ENCODE results near the gene TCF7L2. TPM values are rescaled to one million over a fixed set of nuclear protein-coding genes. Genes with fewer than 3 reads are reported as not detected.
"Not testable (repeated sequence)": the region's sequence is repeated elsewhere in the genome, so short reads cannot be mapped to it uniquely, and the experiment has no call there.

The TCF7L2 gene
- total RNA-seq, 4 donors from 2014 or later: 12.7 to 59.9 (median 16.1) TPM

DNA sequence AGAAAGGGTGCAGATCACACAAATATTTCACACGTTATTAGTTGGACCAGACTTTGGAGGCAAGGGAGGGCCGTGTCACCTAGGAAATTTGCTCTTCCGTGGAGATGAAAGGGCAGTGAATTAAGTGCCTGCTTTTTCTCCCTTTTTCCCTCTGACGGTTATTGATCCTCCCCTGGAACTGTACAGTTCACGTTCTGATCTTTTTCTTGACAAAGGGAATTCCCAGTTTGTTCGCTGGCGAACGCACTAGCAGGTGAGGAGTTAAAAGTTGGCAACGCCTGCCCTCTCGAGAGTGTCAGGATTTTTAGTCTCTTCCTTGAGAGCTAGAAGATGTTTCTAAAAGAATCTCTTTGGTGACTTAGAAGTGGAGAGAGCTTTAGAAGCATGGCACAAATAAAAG, 111.5 kb downstream of the TCF7L2 start:
- Histone ChIP-seq H3K4me1 (peaks cover 4 to 37% of the 10 kb centered on the region in 2 donors), H3K36me3 (no peaks in the 10 kb centered on the region), H3K9me3 (no peaks in the 10 kb centered on the region), H3K27me3 (no peaks in the 10 kb centered on the region), H3K27ac (peak overlapping the region; percentile 80 to 82), H3K4me3 (no peak overlapping the region)
- intact Hi-C loops (cut with DNase I; ENCODE audit: low total_unique reads): no loop called here
- DNase-seq: no peak
- TF ChIP-seq, protein P1, sequence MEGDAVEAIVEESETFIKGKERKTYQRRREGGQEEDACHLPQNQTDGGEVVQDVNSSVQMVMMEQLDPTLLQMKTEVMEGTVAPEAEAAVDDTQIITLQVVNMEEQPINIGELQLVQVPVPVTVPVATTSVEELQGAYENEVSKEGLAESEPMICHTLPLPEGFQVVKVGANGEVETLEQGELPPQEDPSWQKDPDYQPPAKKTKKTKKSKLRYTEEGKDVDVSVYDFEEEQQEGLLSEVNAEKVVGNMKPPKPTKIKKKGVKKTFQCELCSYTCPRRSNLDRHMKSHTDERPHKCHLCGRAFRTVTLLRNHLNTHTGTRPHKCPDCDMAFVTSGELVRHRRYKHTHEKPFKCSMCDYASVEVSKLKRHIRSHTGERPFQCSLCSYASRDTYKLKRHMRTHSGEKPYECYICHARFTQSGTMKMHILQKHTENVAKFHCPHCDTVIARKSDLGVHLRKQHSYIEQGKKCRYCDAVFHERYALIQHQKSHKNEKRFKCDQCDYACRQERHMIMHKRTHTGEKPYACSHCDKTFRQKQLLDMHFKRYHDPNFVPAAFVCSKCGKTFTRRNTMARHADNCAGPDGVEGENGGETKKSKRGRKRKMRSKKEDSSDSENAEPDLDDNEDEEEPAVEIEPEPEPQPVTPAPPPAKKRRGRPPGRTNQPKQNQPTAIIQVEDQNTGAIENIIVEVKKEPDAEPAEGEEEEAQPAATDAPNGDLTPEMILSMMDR (IDR thresholded peaks at IDR 0.05): no peak
- TF ChIP-seq POLR2A (IDR thresholded peaks at IDR 0.05): no peak

DNA sequence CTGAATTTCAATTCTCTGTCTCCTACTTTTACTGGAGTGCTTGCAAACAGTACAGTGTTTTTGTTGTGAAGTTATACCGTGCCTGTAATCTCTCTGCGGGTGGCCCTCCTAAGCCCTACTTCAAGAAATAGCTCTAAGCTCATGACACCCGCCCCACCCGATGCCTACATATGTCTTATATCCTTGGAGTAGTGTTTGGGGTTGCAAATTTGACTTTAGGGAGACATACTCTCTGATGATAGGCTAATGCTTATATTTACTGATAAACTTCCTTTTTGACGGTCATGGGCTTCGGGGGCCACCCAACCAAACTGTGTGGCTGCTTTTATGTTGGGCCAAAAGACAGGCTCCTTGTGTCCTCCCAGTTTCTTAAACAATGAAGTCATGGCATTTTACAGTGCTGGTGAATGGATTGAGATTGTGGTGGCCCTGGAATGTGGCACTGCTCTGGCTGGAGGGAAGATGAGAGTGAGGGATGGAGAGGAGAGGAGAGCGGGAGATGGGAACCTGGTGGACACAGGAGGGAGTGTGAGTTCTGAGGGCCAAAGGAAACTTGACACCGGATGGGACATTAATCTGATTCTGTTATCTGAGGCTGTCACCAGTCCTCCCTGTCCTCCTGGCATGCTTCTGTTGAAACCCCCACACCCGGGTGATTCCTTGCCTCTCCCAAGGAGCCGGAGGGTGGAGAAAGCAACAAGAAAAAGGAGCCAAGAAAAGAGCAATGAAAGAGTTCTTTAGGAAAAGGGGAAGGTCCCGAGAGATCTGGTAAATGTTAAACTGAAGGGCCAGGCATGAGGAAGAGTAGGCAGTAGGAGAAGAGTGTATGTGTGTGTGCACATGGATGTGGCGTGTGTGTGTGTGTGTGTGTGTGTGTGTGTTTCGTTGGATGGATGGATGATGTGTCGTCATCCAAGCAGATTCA, 113.3 kb downstream of the TCF7L2 start:
- peak overlapping the region; percentile 20 to 21 for H3K27ac ChIP-seq
- TF ChIP-seq POLR2A (IDR thresholded peaks at IDR 0.05): no peak
- TF ChIP-seq, protein P1 (IDR thresholded peaks at IDR 0.05): no peak
- intact Hi-C loops (cut with DNase I; ENCODE audit: low total_unique reads): no loop called here
- peaks cover 0 to 30% of the 10 kb centered on the region in 2 donors for H3K4me1 ChIP-seq
- H3K27me3 ChIP-seq: no peaks in the 10 kb centered on the region
- H3K4me3 ChIP-seq: no peak overlapping the region
- no peaks in the 10 kb centered on the region for H3K36me3 ChIP-seq
- DNase-seq: no peak
- no peaks in the 10 kb centered on the region for H3K9me3 ChIP-seq

DNA sequence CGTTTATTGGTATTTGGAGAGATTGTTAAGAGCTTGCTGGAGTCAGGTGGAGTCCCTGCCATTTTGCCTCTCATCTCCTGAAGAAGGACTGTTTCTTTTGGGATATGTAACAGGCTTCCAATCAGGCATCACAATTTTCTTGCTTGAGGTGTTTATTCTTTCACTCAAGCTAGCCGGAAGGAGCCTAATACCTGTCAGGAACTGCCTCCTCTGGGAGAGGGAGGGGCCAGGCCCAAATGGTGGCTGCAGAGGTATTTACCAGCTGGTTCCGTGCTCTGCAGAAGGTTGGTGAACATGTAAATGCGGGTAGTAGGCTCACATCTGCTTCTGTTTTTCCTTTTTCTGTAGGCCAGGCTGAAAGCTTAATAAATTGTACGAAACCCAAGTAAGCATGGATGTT, 114.0 kb downstream of the TCF7L2 start:
- DNase-seq: no peak
- no peak for TF ChIP-seq POLR2A (IDR thresholded peaks at IDR 0.05)
- TF ChIP-seq, protein P1 (IDR thresholded peaks at IDR 0.05): no peak
- H3K9me3 ChIP-seq: no peaks in the 10 kb centered on the region
- peaks cover 0 to 22% of the 10 kb centered on the region in 2 donors for H3K4me1 ChIP-seq
- no peaks in the 10 kb centered on the region for H3K36me3 ChIP-seq
- no peak overlapping the region for H3K4me3 ChIP-seq
- no peaks in the 10 kb centered on the region for H3K27me3 ChIP-seq
- peak overlapping the region; percentile 20 to 21 for H3K27ac ChIP-seq
- intact Hi-C loops (cut with DNase I; ENCODE audit: low total_unique reads): no loop called here

DNA sequence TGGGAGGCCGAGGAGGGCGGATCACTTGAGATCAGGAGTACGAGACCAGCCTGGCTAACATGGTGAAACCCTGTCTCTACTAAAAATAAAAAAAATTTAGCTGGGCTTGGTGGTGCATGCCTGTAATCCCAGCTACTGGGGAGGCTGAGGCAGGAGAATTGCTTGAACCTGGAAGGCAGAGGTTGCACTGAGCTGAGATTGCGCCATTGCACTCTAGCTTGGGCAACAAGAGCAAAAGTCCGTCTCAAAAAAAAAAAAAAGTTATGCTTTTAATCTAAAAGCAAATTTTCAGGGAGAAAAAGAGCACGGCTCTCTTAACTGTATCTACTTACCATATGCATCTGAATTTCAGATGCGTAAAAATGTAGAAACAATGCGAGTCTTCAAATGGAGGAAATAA, 116.1 kb downstream of the TCF7L2 start:
- intact Hi-C loops (cut with DNase I; ENCODE audit: low total_unique reads); H3K27ac ChIP-seq; DNase-seq; H3K36me3 ChIP-seq; H3K4me1 ChIP-seq; H3K9me3 ChIP-seq; H3K4me3 ChIP-seq; H3K27me3 ChIP-seq: not testable (repeated sequence)

DNA sequence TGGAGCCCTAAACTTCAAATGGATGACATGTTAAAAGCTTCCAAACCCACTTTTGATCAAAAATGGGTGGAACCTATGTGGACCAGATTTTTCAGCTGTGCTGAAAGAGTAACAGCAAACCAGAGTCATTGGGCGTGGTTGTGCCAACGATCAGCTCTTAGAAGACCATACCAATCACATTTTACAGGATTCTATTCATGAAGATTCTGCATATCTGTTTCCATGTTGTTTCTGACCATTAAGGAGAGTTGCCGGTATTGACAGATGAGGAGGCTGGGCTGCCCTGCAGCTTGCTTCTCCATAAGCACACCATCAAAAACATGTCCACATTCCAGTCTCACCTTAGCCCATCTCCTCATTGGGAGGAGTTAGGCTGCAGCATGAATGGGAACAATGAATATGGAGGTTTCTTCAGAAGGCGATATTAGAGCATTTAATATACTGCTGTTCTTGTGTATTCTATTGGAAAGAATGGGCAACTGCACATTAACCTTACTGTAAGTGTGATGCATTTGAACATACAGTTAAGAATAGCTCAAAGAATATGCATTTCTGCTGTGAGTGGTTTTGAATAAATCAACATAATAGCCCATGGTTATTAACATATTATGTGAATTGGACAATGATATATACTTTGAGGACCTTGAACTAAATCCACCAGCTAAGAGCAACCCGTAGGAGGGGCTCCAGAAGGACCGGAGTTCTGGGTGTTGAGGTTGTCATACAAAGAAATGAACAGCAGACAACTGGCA, 116.7 kb downstream of the TCF7L2 start:
- TF ChIP-seq, protein P1 (IDR thresholded peaks at IDR 0.05): no peak
- no peak for TF ChIP-seq POLR2A (IDR thresholded peaks at IDR 0.05)
- no peak overlapping the region for H3K4me3 ChIP-seq
- peaks cover 0 to 4% of the 10 kb centered on the region in 2 donors for H3K4me1 ChIP-seq
- intact Hi-C loops (cut with DNase I; ENCODE audit: low total_unique reads): no loop called here
- H3K9me3 ChIP-seq: no peaks in the 10 kb centered on the region
- no peaks in the 10 kb centered on the region for H3K36me3 ChIP-seq
- H3K27me3 ChIP-seq: no peaks in the 10 kb centered on the region
- no peak for DNase-seq
- H3K27ac ChIP-seq: no peak overlapping the region
